H1 (cell line): ENCODE results near the gene OGFOD2. TPM values are rescaled to one million over a fixed set of nuclear protein-coding genes. Genes with fewer than 3 reads are reported as not detected.

Experiments used
- BCL11A ChIP-seq, 2 experiments: IDR thresholded peaks; one replicate each; pipeline ENCODE4 v1.6.1; 2011; ENCODE audit warnings: low read depth in 2 of 2, low read length in 2 of 2, mild to moderate bottlenecking in 2 of 2
- BRCA1 ChIP-seq: IDR thresholded peaks from 2 replicates; pipeline ENCODE4 v1.6.1; 2012; ENCODE audit warnings: low read depth, low read length, improper control_type of control experiment
- CTBP2 ChIP-seq: IDR thresholded peaks from 2 replicates; pipeline ENCODE4 v1.7.0; 2011; ENCODE audit warnings: borderline replicate concordance, mild to moderate bottlenecking, moderate library complexity, mixed read lengths, low read length; ENCODE audit not compliant: insufficient read depth, insufficient read length
- CTCF ChIP-seq, 3 experiments: IDR thresholded peaks; 1 replicate in 2 of 3; 2 replicates in 1 of 3; pipeline versions ENCODE4 v1.5.1 to v1.6.1; 2011; ENCODE audit warnings: low read length in 3 of 3, mild to moderate bottlenecking in 3 of 3, inconsistent platforms in 2 of 3, low read depth in 1 of 3, moderate library complexity in 1 of 3; ENCODE audit not compliant: insufficient read depth in 1 of 3; ENCODE audit errors: control extremely low read depth in 1 of 3
- polyA plus RNA-seq, 7 experiments: library from polyadenylated mRNA; depleted of rRNA in 3 of 7; stranded (reverse) in 5 of 7; unstranded in 2 of 7; fragments of >200 nt in 5 of 7; fragments of 200-250 nt in 2 of 7; gene quantifications; 1 replicate in 5 of 7; 2 replicates in 1 of 7; 4 replicates in 1 of 7; pipeline versions ENCODE4 v1.2.1 to v1.2.3, GENCODE V29; 2011 to 2013; ENCODE audit warnings: missing spikeins in 2 of 7, mixed read lengths in 2 of 7
- total RNA-seq: library from RNA; stranded (reverse); fragmentation: NEBNext Ultra II Directional; extraction: Animal tissue kit (Norgen Biotek cat#: 25700); gene quantifications from 2 replicates; pipeline ENCODE4 v1.2.1, GENCODE V29; 2021

Gene OGFOD2
- total and polyA plus RNA-seq, 2 of the 8 experiments (the other 6 are each of a cell fraction or from before 2014, with no cell fraction given): 17.3 to 20.3 TPM

- TF ChIP-seq BRCA1 (no peak), CTBP2 (no peak), BCL11A (IDR thresholded peaks at IDR 0.05; ENCODE audit: low read depth in 2 of 2, low read length in 2 of 2) (no peak), CTCF (IDR thresholded peaks at IDR 0.05; ENCODE audit: control extremely low read depth in 1 of 3, insufficient read depth in 1 of 3, low read depth in 1 of 3, low read length in 3 of 3) (no peak)
These were observed 26.4 kb downstream of the OGFOD2 start (continued) for GRCh38 chr12:123001464-123001863.
